ENCODE measurements around the gene GNAI1. TPM values are rescaled to one million over a fixed set of nuclear protein-coding genes. Genes with fewer than 3 reads are reported as not detected.

Gene GNAI1
- total RNA-seq, 4 donors from 2014 or later: 29.4 to 78.5 (median 35.5) TPM

- Histone ChIP-seq H3K27me3 (no peaks in the 10 kb centered on the region), H3K4me3 (no peak overlapping the region), H3K9me3 (no peaks in the 10 kb centered on the region), H3K4me1 (peaks cover 0 to 3% (median 0%) of the 10 kb centered on the region in 4 donors), H3K36me3 (peaks cover 0 to 64% (median 0%) of the 10 kb centered on the region in 3 donors), H3K27ac (no peak overlapping the region)
- 80 to 85% methylated on average over 3 of the region's 3 CpGs for WGBS, 2 donors
- no peak for TF ChIP-seq EP300 (IDR thresholded peaks at IDR 0.05)
- no peak for TF ChIP-seq POLR2A (IDR thresholded peaks at IDR 0.05)
- no peak for TF ChIP-seq CTCF (IDR thresholded peaks at IDR 0.05)
- no peak for DNase-seq (ENCODE audit: low spot score in 2 of 2)
Measured at GRCh38 chr7:80215734-80216133, 81.1 kb downstream of the GNAI1 start.

- Histone ChIP-seq H3K27me3 (no peaks in the 10 kb centered on the region), H3K9me3 (no peaks in the 10 kb centered on the region), H3K27ac (no peak overlapping the region), H3K4me3 (no peak overlapping the region), H3K36me3 (peaks cover 0 to 51% (median 0%) of the 10 kb centered on the region in 3 donors), H3K4me1 (no peaks in the 10 kb centered on the region)
- TF ChIP-seq CTCF (IDR thresholded peaks at IDR 0.05) (no peak), EP300 (IDR thresholded peaks at IDR 0.05) (no peak), POLR2A (IDR thresholded peaks at IDR 0.05) (no peak)
- WGBS, 2 donors: 87 to 89% methylated on average over 2 of the region's 2 CpGs
- no peak for DNase-seq (ENCODE audit: low spot score in 2 of 2)
Measured at GRCh38 chr7:80216996-80217842, 82.6 kb downstream of the GNAI1 start.

GRCh38 chr7:80218723-80219122 is 84.1 kb downstream of the GNAI1 start:
- H3K9me3 ChIP-seq: no peaks in the 10 kb centered on the region
- H3K27me3 ChIP-seq: no peaks in the 10 kb centered on the region
- no peak overlapping the region for H3K27ac ChIP-seq
- no peak for DNase-seq (ENCODE audit: low spot score in 2 of 2)
- 38 to 49% methylated on average over 3 of the region's 3 CpGs for WGBS, 2 donors
- TF ChIP-seq EP300 (IDR thresholded peaks at IDR 0.05) (no peak), CTCF (IDR thresholded peaks at IDR 0.05) (no peak), POLR2A (IDR thresholded peaks at IDR 0.05) (no peak)
- peaks cover 0 to 39% (median 0%) of the 10 kb centered on the region in 3 donors for H3K36me3 ChIP-seq
- no peak overlapping the region for H3K4me3 ChIP-seq
- no peaks in the 10 kb centered on the region for H3K4me1 ChIP-seq

GRCh38 chr7:80220022-80220634 is 85.5 kb downstream of the GNAI1 start:
- TF ChIP-seq EP300 (IDR thresholded peaks at IDR 0.05): no peak
- TF ChIP-seq CTCF (IDR thresholded peaks at IDR 0.05): no peak
- TF ChIP-seq POLR2A (IDR thresholded peaks at IDR 0.05): no peak
- 96 to 97% methylated on average over 6 of the region's 6 CpGs for WGBS, 2 donors
- Histone ChIP-seq H3K9me3 (no peaks in the 10 kb centered on the region), H3K4me3 (no peak overlapping the region), H3K36me3 (peaks cover 0 to 27% (median 0%) of the 10 kb centered on the region in 3 donors), H3K4me1 (peaks cover 0 to 3% (median 0%) of the 10 kb centered on the region in 4 donors), H3K27ac (no peak overlapping the region), H3K27me3 (no peaks in the 10 kb centered on the region)
- DNase-seq (ENCODE audit: low spot score in 2 of 2): no peak

GRCh38 chr7:80224415-80224814 is 89.8 kb downstream of the GNAI1 start:
- H3K36me3 ChIP-seq: peaks cover 0 to 8% (median 0%) of the 10 kb centered on the region in 3 donors
- no peaks in the 10 kb centered on the region for H3K9me3 ChIP-seq
- H3K4me3 ChIP-seq: no peak overlapping the region
- no peak for TF ChIP-seq POLR2A (IDR thresholded peaks at IDR 0.05)
- no peak for TF ChIP-seq EP300 (IDR thresholded peaks at IDR 0.05)
- no peak for TF ChIP-seq CTCF (IDR thresholded peaks at IDR 0.05)
- WGBS, 2 donors: 91 to 100% methylated on average over 1 of the region's 1 CpG
- H3K27me3 ChIP-seq: no peaks in the 10 kb centered on the region
- DNase-seq (ENCODE audit: low spot score in 2 of 2): no peak
- H3K27ac ChIP-seq: no peak overlapping the region
- peaks cover 0 to 9% (median 0%) of the 10 kb centered on the region in 4 donors for H3K4me1 ChIP-seq

Measured in tibial nerve (tissue), 4 donors.